Measurements from ENCODE around the gene MAN1C1. TPM values are rescaled to one million over a fixed set of nuclear protein-coding genes. Genes with fewer than 3 reads are reported as not detected.

The MAN1C1 gene
- total RNA-seq, 1 experiment from 2014 or later: 9.3 TPM

DNA sequence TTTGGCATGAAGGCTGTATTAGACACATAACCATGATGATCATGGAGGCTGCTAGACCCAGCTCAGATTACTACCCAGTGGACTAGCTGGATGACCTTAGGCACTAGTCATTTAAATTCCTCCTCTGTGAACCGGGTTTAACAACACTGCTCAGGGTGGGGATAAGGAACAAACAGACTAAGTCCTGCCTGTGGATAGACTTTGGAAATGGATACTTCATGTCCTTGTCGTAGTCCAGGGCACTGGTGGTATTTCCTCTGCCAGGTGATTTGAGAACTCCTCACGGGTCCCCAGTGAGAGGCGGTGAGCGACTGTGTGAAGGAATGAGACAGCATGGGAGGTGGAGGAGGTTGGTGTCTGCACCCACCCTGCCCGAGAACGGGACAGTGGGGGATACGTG lies 110.5 kb downstream of the MAN1C1 start:
- no peak overlapping the region for H4K8ac ChIP-seq (replicated peaks; ENCODE audit: insufficient read length, low read depth, low read length)
- Mint-ChIP-seq H3K27ac (peak overlapping the region in 1 of 3 experiments; percentile 32; a peak in 2 of 7 replicates), H3K9me3 (no peaks in the 10 kb centered on the region), H3K4me3 (peak overlapping the region in 1 of 2 experiments; percentile 38; a peak in 1 of 5 replicates), H3K36me3 (ENCODE audit: insufficient read depth in 1 of 3, low read depth in 3 of 3) (no peaks in the 10 kb centered on the region), H3K27me3 (ENCODE audit: low read depth) (no peaks in the 10 kb centered on the region; the same call in none of the 2 replicates), H3K4me1 (peaks cover 49 to 62% of the 10 kb centered on the region in 2 experiments)
- no peak overlapping the region for H2BK12ac ChIP-seq (ENCODE audit: insufficient read length, low read depth, low read length)
- TF ChIP-seq, protein P1, sequence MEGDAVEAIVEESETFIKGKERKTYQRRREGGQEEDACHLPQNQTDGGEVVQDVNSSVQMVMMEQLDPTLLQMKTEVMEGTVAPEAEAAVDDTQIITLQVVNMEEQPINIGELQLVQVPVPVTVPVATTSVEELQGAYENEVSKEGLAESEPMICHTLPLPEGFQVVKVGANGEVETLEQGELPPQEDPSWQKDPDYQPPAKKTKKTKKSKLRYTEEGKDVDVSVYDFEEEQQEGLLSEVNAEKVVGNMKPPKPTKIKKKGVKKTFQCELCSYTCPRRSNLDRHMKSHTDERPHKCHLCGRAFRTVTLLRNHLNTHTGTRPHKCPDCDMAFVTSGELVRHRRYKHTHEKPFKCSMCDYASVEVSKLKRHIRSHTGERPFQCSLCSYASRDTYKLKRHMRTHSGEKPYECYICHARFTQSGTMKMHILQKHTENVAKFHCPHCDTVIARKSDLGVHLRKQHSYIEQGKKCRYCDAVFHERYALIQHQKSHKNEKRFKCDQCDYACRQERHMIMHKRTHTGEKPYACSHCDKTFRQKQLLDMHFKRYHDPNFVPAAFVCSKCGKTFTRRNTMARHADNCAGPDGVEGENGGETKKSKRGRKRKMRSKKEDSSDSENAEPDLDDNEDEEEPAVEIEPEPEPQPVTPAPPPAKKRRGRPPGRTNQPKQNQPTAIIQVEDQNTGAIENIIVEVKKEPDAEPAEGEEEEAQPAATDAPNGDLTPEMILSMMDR (conservative IDR thresholded peaks at IDR 0.05): no peak
- no peak overlapping the region for H2AFZ ChIP-seq (ENCODE audit: low read length)
- H2BK15ac ChIP-seq (ENCODE audit: low read depth, low read length): no peak overlapping the region
- peaks cover 3% of the 10 kb centered on the region; the same call in 1 of the 2 replicates for H3K4me1 ChIP-seq (ENCODE audit: insufficient read depth, low read length)
- no peak overlapping the region for H2AK5ac ChIP-seq (ENCODE audit: insufficient read length, low read length)
- no peak overlapping the region for H3K23ac ChIP-seq (ENCODE audit: insufficient read length, low read depth, low read length)
- H4K20me1 ChIP-seq (ENCODE audit: control insufficient read depth, insufficient read depth, insufficient read length): no peaks in the 10 kb centered on the region
- H2BK120ac ChIP-seq (ENCODE audit: low read depth, low read length, poor library complexity, severe bottlenecking): no peak overlapping the region
- no peaks in the 10 kb centered on the region for H3K79me2 ChIP-seq (ENCODE audit: insufficient read depth, low read length)
- H4K5ac ChIP-seq (ENCODE audit: insufficient read length, low read depth, low read length): no peak overlapping the region
- no peaks in the 10 kb centered on the region for H3K23me2 ChIP-seq (ENCODE audit: insufficient read length, low read depth, low read length, poor library complexity, severe bottlenecking)
- H3K9me3 ChIP-seq (ENCODE audit: control insufficient read depth, low read depth, low read length): no peaks in the 10 kb centered on the region
- no peak overlapping the region for H2BK20ac ChIP-seq (ENCODE audit: low read depth, low read length, poor library complexity, severe bottlenecking)
- H3K14ac ChIP-seq (ENCODE audit: insufficient read depth, low read length): no peak overlapping the region
- no peak overlapping the region for H2BK5ac ChIP-seq (ENCODE audit: insufficient read length, low read length)
- H3T11ph ChIP-seq (ENCODE audit: low read length): no peak overlapping the region
- no peaks in the 10 kb centered on the region for H3K79me1 ChIP-seq (ENCODE audit: insufficient read depth, low read depth, low read length, poor library complexity, severe bottlenecking)
- H3K4me2 ChIP-seq (ENCODE audit: insufficient read depth, insufficient read length, low read length): no peak overlapping the region
- H3K27me3 ChIP-seq (ENCODE audit: insufficient read depth, low read length): no peaks in the 10 kb centered on the region
- no peak overlapping the region for H3K18ac ChIP-seq (ENCODE audit: insufficient read length, low read depth, low read length)
- H4K91ac ChIP-seq (ENCODE audit: insufficient read length, low read depth, low read length): no peak overlapping the region
- no peak overlapping the region for H3K4ac ChIP-seq (ENCODE audit: low read depth, low read length)
- H3K27ac ChIP-seq (ENCODE audit: insufficient read length, low read depth, low read length): no peak overlapping the region
- no peak for DNase-seq
- H3K56ac ChIP-seq (ENCODE audit: insufficient read length, low read depth, low read length): no peak overlapping the region
- no CpG with 5 or more reads among the region's 8 CpGs for WGBS (ENCODE audit: extremely low coverage, insufficient read length, low lambda C conversion rate)
- no peak overlapping the region for H3K9ac ChIP-seq (ENCODE audit: extremely low read depth, insufficient read length, low read length)
